ENCODE measurements around the gene SH3BP4. TPM values are rescaled to one million over a fixed set of nuclear protein-coding genes. Genes with fewer than 3 reads are reported as not detected.

The SH3BP4 gene
- total RNA-seq, 4 donors from 2014 or later = 7.5 to 24.9 (median 19.5) TPM

DNA sequence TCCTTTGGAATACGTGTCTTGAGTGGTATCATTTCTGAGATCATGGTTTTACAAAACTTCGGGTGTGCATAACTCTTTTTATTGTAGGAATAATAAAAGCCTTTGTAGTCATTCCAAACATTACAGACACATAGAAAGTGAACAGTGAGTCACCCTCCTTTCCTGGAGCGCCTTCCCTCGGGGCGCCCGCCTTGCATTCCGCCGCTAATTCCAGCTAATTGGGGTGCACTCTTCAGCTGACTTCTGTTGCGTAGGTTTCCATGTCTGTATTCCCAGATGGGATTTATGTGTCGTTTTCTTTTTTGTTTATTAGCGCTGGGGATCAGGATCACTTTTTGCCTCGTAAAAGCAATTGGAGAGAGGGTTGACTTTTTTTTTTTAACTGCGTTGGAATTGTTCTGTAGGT, 18.7 kb downstream of the SH3BP4 start:
- H3K9me3 ChIP-seq = no peaks in the 10 kb centered on the region
- no peak for DNase-seq
- in situ Hi-C loops (cut with MboI; ENCODE audit: low pct_ligation_motif_present in 1 of 4, low pct_unique_long_range_greater_than_20kb in 1 of 4, low sequenced_read_pairs in 3 of 4) (no loop called here), intact Hi-C loops (cut with DNase I; ENCODE audit: low total_unique reads) (no loop called here)
- no peak overlapping the region for H3K4me3 ChIP-seq
- H3K36me3 ChIP-seq = no peaks in the 10 kb centered on the region
- TF ChIP-seq, protein P1, sequence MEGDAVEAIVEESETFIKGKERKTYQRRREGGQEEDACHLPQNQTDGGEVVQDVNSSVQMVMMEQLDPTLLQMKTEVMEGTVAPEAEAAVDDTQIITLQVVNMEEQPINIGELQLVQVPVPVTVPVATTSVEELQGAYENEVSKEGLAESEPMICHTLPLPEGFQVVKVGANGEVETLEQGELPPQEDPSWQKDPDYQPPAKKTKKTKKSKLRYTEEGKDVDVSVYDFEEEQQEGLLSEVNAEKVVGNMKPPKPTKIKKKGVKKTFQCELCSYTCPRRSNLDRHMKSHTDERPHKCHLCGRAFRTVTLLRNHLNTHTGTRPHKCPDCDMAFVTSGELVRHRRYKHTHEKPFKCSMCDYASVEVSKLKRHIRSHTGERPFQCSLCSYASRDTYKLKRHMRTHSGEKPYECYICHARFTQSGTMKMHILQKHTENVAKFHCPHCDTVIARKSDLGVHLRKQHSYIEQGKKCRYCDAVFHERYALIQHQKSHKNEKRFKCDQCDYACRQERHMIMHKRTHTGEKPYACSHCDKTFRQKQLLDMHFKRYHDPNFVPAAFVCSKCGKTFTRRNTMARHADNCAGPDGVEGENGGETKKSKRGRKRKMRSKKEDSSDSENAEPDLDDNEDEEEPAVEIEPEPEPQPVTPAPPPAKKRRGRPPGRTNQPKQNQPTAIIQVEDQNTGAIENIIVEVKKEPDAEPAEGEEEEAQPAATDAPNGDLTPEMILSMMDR (IDR thresholded peaks at IDR 0.05) = no peak
- no peak for TF ChIP-seq POLR2A (IDR thresholded peaks at IDR 0.05)
- no peak for TF ChIP-seq EP300 (IDR thresholded peaks at IDR 0.05; ENCODE audit: low read depth)
- TF ChIP-seq POLR2AphosphoS5 (IDR thresholded peaks at IDR 0.05) = no peak
- H3K27me3 ChIP-seq = no peaks in the 10 kb centered on the region
- peak overlapping the region in 1 of 4 donors; percentile 45 for H3K27ac ChIP-seq
- peaks cover 0 to 50% (median 28%) of the 10 kb centered on the region in 4 donors for H3K4me1 ChIP-seq
- WGBS, 2 donors (ENCODE audit: low coverage in 1 of 2) = 43 to 56% methylated on average over 13 of the region's 13 CpGs

- Histone ChIP-seq H3K27ac (no peak overlapping the region), H3K36me3 (no peaks in the 10 kb centered on the region)
- in situ Hi-C loops (cut with MboI; ENCODE audit: low pct_ligation_motif_present in 1 of 4, low pct_unique_long_range_greater_than_20kb in 1 of 4, low sequenced_read_pairs in 3 of 4) = no loop called here
Measured at GRCh38 chr2:234971496-234971895, 19.7 kb downstream of the SH3BP4 start.

DNA sequence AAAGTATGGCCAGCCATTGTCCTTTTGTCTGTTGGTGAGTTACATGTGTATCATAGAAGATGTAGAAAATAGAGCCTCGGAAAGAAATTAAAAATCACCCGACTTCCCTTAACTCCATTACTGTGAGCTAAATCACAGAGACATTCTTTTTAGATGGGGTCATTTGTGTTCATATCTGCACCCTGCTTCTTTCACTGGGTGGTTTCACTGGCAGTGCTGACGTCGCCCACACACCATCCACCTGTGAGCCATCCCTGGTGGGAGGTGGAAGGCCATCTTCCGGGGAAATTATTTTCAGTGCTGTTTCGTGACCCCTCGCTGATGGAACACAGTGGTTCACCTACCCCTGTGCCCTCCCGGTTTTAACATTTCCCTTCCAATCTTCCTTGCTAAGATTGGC, 21.2 kb downstream of the SH3BP4 start:
- H3K9me3 ChIP-seq = no peaks in the 10 kb centered on the region
- 82% methylated on average over 8 of the region's 8 CpGs; no CpG with 5 or more reads in 1 of the 2 donors for WGBS, 2 donors (ENCODE audit: low coverage in 1 of 2)
- DNase-seq = no peak
- intact Hi-C loops (cut with DNase I; ENCODE audit: low total_unique reads) (no loop called here), in situ Hi-C loops (cut with MboI; ENCODE audit: low pct_ligation_motif_present in 1 of 4, low pct_unique_long_range_greater_than_20kb in 1 of 4, low sequenced_read_pairs in 3 of 4) (no loop called here)
- peaks cover 0 to 53% (median 31%) of the 10 kb centered on the region in 4 donors for H3K4me1 ChIP-seq
- H3K27ac ChIP-seq = no peak overlapping the region
- H3K27me3 ChIP-seq = no peaks in the 10 kb centered on the region
- TF ChIP-seq POLR2A (IDR thresholded peaks at IDR 0.05) (no peak), EP300 (IDR thresholded peaks at IDR 0.05; ENCODE audit: low read depth) (no peak), POLR2AphosphoS5 (IDR thresholded peaks at IDR 0.05) (no peak)
- TF ChIP-seq, protein P1 (IDR thresholded peaks at IDR 0.05) = no peak
- no peak overlapping the region for H3K4me3 ChIP-seq
- no peaks in the 10 kb centered on the region for H3K36me3 ChIP-seq

More at GRCh38 chr2:234971496-234971895, 19.7 kb downstream of the SH3BP4 start:
- intact Hi-C loops (cut with DNase I; ENCODE audit: low total_unique reads) = no loop called here
- Histone ChIP-seq H3K27me3 (no peaks in the 10 kb centered on the region), H3K4me1 (peaks cover 0 to 51% (median 28%) of the 10 kb centered on the region in 4 donors), H3K4me3 (no peak overlapping the region), H3K9me3 (no peaks in the 10 kb centered on the region)
- TF ChIP-seq POLR2A (IDR thresholded peaks at IDR 0.05) = no peak
- TF ChIP-seq POLR2AphosphoS5 (IDR thresholded peaks at IDR 0.05) = no peak
- TF ChIP-seq, protein P1 (IDR thresholded peaks at IDR 0.05) = no peak
- TF ChIP-seq EP300 (IDR thresholded peaks at IDR 0.05; ENCODE audit: low read depth) = no peak
- WGBS, 2 donors (ENCODE audit: low coverage in 1 of 2) = 64 to 86% methylated on average over 4 to 7 of the region's 7 CpGs
- DNase-seq = no peak

GRCh38 chr2:234974501-234975385, 22.9 kb downstream of the SH3BP4 start:
- H3K27ac ChIP-seq = peak overlapping the region in 1 of 4 donors; percentile 15
- H3K4me1 ChIP-seq = peaks cover 5 to 57% (median 42%) of the 10 kb centered on the region in 4 donors
- H3K27me3 ChIP-seq = no peaks in the 10 kb centered on the region
- no peaks in the 10 kb centered on the region for H3K9me3 ChIP-seq
- in situ Hi-C loops (cut with MboI; ENCODE audit: low pct_ligation_motif_present in 1 of 4, low pct_unique_long_range_greater_than_20kb in 1 of 4, low sequenced_read_pairs in 3 of 4) = no loop called here
- intact Hi-C loops (cut with DNase I; ENCODE audit: low total_unique reads) = no loop called here
- DNase-seq = peak; percentile 35
- 66% methylated on average over 30 of the region's 30 CpGs; no CpG with 5 or more reads in 1 of the 2 donors for WGBS, 2 donors (ENCODE audit: low coverage in 1 of 2)
- no peaks in the 10 kb centered on the region for H3K36me3 ChIP-seq
- no peak overlapping the region for H3K4me3 ChIP-seq
- TF ChIP-seq, protein P1 (IDR thresholded peaks at IDR 0.05) = no peak
- no peak for TF ChIP-seq EP300 (IDR thresholded peaks at IDR 0.05; ENCODE audit: low read depth)

Measured in transverse colon (tissue), 4 donors.